ENCODE measurements around the gene RCAN3. TPM values are rescaled to one million over a fixed set of nuclear protein-coding genes. Genes with fewer than 3 reads are reported as not detected.
"Not testable (repeated sequence)": the region's sequence is repeated elsewhere in the genome, so short reads cannot be mapped to it uniquely, and the experiment has no call there.

The RCAN3 gene
- total and polyA plus RNA-seq, 10 of the 15 experiments (the other 5 are each of a cell fraction or from before 2014, with no cell fraction given): 0.02 to 0.46 (median 0.06) TPM; not detected in 3

GRCh38 chr1:24528744-24529143 lies 26.1 kb downstream of the RCAN3 start:
- POLR2A ChIA-PET: interaction anchor here (0.7 kb wide), 1 partner anchor 110 kb away, joined by 3 read pairs; no protein-coding TSS in a partner anchor
- no peak for FAIRE-seq
- CTCF ChIA-PET: interaction anchor here (0.9 to 6.3 kb wide), 5 partner anchors 8 to 329 kb away, joined by 5 to 57 read pairs (median 22); partner anchors contain the start of gene NIPAL3

GRCh38 chr1:24529292-24529691 lies 26.7 kb downstream of the RCAN3 start:
- H2AFZ ChIP-seq (ENCODE audit: control insufficient read depth, low read depth, low read length); H3K27me3 ChIP-seq (replicated peaks in 1 of 2; ENCODE audit: control insufficient read depth in 2 of 2, insufficient read depth in 2 of 2, low read length in 1 of 2); H3K9ac ChIP-seq (ENCODE audit: control insufficient read depth, insufficient read depth, low read length); H3K4me3 ChIP-seq; H3K27ac ChIP-seq (ENCODE audit: control insufficient read depth, insufficient read depth); in situ Hi-C loops (cut with MboI); H3K4me1 ChIP-seq (ENCODE audit: control insufficient read depth, insufficient read depth, low read length); H3K4me2 ChIP-seq (ENCODE audit: control insufficient read depth, insufficient read depth); H4K20me1 ChIP-seq (ENCODE audit: control insufficient read depth, insufficient read depth); SMC1A ChIA-PET (ENCODE audit: uncharacterized antibody, unreplicated experiment); ATAC-seq; H3K36me3 ChIP-seq (ENCODE audit: control insufficient read depth in 2 of 2, insufficient read depth in 2 of 2, low read length in 1 of 2); BruUV-seq (replicated peaks); H3K9me3 ChIP-seq (replicated peaks; ENCODE audit: control insufficient read depth, insufficient read depth, low read length); POLR2A ChIA-PET; FAIRE-seq; H3K79me2 ChIP-seq (ENCODE audit: control insufficient read depth, insufficient read depth, low read length); DNase-seq (ENCODE audit: low read depth, low spot score): not testable (repeated sequence)
- WGBS (ENCODE audit: insufficient coverage, insufficient replicate concordance, low lambda C conversion rate, missing lambda C conversion rate): 51% methylated on average over 4 of the region's 7 CpGs
- CTCF ChIA-PET: interaction anchor here (1.0 to 6.3 kb wide), 4 partner anchors 11 to 330 kb away, joined by 3 to 57 read pairs (median 28); partner anchors contain the start of gene NIPAL3
- RAD21 ChIA-PET (ENCODE audit: unreplicated experiment): interaction anchor here (0.7 to 1.2 kb wide), 2 partner anchors 330 to 339 kb away, joined by 5 to 6 read pairs; no protein-coding TSS in a partner anchor
- intact Hi-C loops (cut with micrococcal nuclease; ENCODE audit: unreplicated experiment): loop anchor here (5.0 kb wide), 2 partner anchors 112 to 332 kb away; partner anchors contain the start of gene NIPAL3

More at GRCh38 chr1:24528744-24529143, 26.1 kb downstream of the RCAN3 start:
- Histone ChIP-seq H3K36me3 (ENCODE audit: control insufficient read depth in 2 of 2, insufficient read depth in 2 of 2, low read length in 1 of 2) (no peaks in the 10 kb centered on the region), H3K79me2 (ENCODE audit: control insufficient read depth, insufficient read depth, low read length) (no peaks in the 10 kb centered on the region), H3K9ac (ENCODE audit: control insufficient read depth, insufficient read depth, low read length) (no peak overlapping the region), H4K20me1 (ENCODE audit: control insufficient read depth, insufficient read depth) (no peaks in the 10 kb centered on the region), H3K27me3 (replicated peaks in 1 of 2; ENCODE audit: control insufficient read depth in 2 of 2, insufficient read depth in 2 of 2, low read length in 1 of 2) (no peaks in the 10 kb centered on the region; a peak in 1 of 4 replicates), H3K4me1 (ENCODE audit: control insufficient read depth, insufficient read depth, low read length) (no peaks in the 10 kb centered on the region), H3K9me3 (replicated peaks; ENCODE audit: control insufficient read depth, insufficient read depth, low read length) (no peaks in the 10 kb centered on the region), H3K27ac (ENCODE audit: control insufficient read depth, insufficient read depth) (no peak overlapping the region), H2AFZ (ENCODE audit: control insufficient read depth, low read depth, low read length) (no peak overlapping the region), H3K4me2 (ENCODE audit: control insufficient read depth, insufficient read depth) (no peak overlapping the region), H3K4me3 (no peak overlapping the region)
- RAD21 ChIA-PET (ENCODE audit: unreplicated experiment): interaction anchor here (0.6 to 1.2 kb wide), 3 partner anchors 113 to 330 kb away, joined by 3 to 5 read pairs (median 4); partner anchors contain the start of gene NIPAL3
- ATAC-seq (no peak), DNase-seq (ENCODE audit: low read depth, low spot score) (no peak)
- in situ Hi-C loops (cut with MboI): no loop called here
- intact Hi-C loops (cut with micrococcal nuclease; ENCODE audit: unreplicated experiment): loop anchor here (5.0 kb wide), 2 partner anchors 111 to 331 kb away; partner anchors contain the start of gene NIPAL3
- 94% methylated on average over 2 of the region's 2 CpGs for WGBS (ENCODE audit: insufficient coverage, insufficient replicate concordance, low lambda C conversion rate, missing lambda C conversion rate)
- TF ChIP-seq CEBPB (IDR thresholded peaks at IDR 0.05; ENCODE audit: borderline replicate concordance in 1 of 2, low read depth in 2 of 2, low read length in 2 of 2): no peak
- no TSS peak for BruUV-seq (replicated peaks)
- SMC1A ChIA-PET (ENCODE audit: uncharacterized antibody, unreplicated experiment): no interaction called here

All from GM12878 (cell line).